NT2/D1 (cell line): Measurements from ENCODE around the gene CSNK1G1.

Experiments
- SUZ12 ChIP-seq: IDR thresholded peaks from 2 replicates; pipeline ENCODE4 v1.6.1; 2011; ENCODE audit not compliant: insufficient read length, insufficient read depth; ENCODE audit errors: extremely low read depth
- YY1 ChIP-seq: IDR thresholded peaks from 2 replicates; pipeline ENCODE4 v1.6.1; 2011; ENCODE audit not compliant: insufficient read length, insufficient read depth
- ZNF274 ChIP-seq: IDR thresholded peaks from 2 replicates; pipeline ENCODE4 v1.6.1; 2011; ENCODE audit warnings: mild to moderate bottlenecking, low read depth, low read length

GRCh38 chr15:64144565-64145281 is 211.2 kb downstream of the CSNK1G1 start:
- TF ChIP-seq YY1 (no peak), ZNF274 (no peak), SUZ12 (no peak)
